Measurements from ENCODE around the gene GALNT15.

The GALNT15 gene

GRCh38 chr3:16277471-16277870, 103.0 kb downstream of the GALNT15 start:
- no peak overlapping the region for H3K27ac Mint-ChIP-seq
- H3K36me3 Mint-ChIP-seq (ENCODE audit: low read depth): peaks cover 14% of the 10 kb centered on the region
- H3K4me3 Mint-ChIP-seq: no peak overlapping the region
- no peak for TF ChIP-seq CTCF (IDR thresholded peaks at IDR 0.05; ENCODE audit: unreplicated experiment in 3 of 3)
- H3K4me1 Mint-ChIP-seq: peaks cover 6% of the 10 kb centered on the region
- no peaks in the 10 kb centered on the region for H3K27me3 Mint-ChIP-seq (ENCODE audit: low read depth)
- H3K9me3 Mint-ChIP-seq: no peaks in the 10 kb centered on the region

- TF ChIP-seq CTCF (IDR thresholded peaks at IDR 0.05; ENCODE audit: unreplicated experiment in 3 of 3): no peak
- Mint-ChIP-seq H3K4me3 (no peak overlapping the region), H3K4me1 (peaks cover 6% of the 10 kb centered on the region), H3K27ac (no peak overlapping the region), H3K36me3 (ENCODE audit: low read depth) (peaks cover 13% of the 10 kb centered on the region), H3K27me3 (ENCODE audit: low read depth) (no peaks in the 10 kb centered on the region), H3K9me3 (no peaks in the 10 kb centered on the region)
These were observed 104.7 kb downstream of the GALNT15 start for GRCh38 chr3:16279010-16279801.

- H3K9me3 Mint-ChIP-seq: no peaks in the 10 kb centered on the region
- no peaks in the 10 kb centered on the region for H3K27me3 Mint-ChIP-seq (ENCODE audit: low read depth)
- H3K4me1 Mint-ChIP-seq: peaks cover 6% of the 10 kb centered on the region
- peaks cover 13% of the 10 kb centered on the region for H3K36me3 Mint-ChIP-seq (ENCODE audit: low read depth)
- H3K27ac Mint-ChIP-seq: no peak overlapping the region
- TF ChIP-seq CTCF (IDR thresholded peaks at IDR 0.05; ENCODE audit: unreplicated experiment in 3 of 3): no peak
- no peak overlapping the region for H3K4me3 Mint-ChIP-seq
These were observed 106.2 kb downstream of the GALNT15 start for GRCh38 chr3:16280671-16281070.

Measured in nephron (organoid).